B cell (primary cell): ENCODE results near the gene CNPY3. TPM values are rescaled to one million over a fixed set of nuclear protein-coding genes. Genes with fewer than 3 reads are reported as not detected.

Source experiments
- ATAC-seq: fragments of 200-7000 bp; cut with Tn5 transposase; one replicate; pipeline ENCODE4 v1.10.0; 2021; ENCODE audit warnings: low read depth, mild to moderate bottlenecking, moderate number of reproducible peaks, moderate library complexity
- CTCF ChIA-PET: fragments of 350-600 bp; sonication (Branson Sonifier 250); formaldehyde crosslinking; loops from one replicate; lab custom pipeline; 2021; ENCODE audit warnings: antibody characterized with exemption, inconsistent platforms; lab: Charles Lee
- POLR2A ChIA-PET: fragments of 350-600 bp; sonication (Branson Sonifier 250); formaldehyde crosslinking; loops from one replicate; lab custom pipeline; 2021; ENCODE audit warnings: antibody characterized with exemption; lab: Charles Lee
- DNase-seq: peaks from one replicate; pipeline ENCODE4 v3.0.0; 2013
- H2AFZ ChIP-seq: 2 replicates; pipeline ENCODE4 v1.6.1; 2012; ENCODE audit warnings: mild to moderate bottlenecking, low read depth, low read length; ENCODE audit not compliant: insufficient read depth, poor library complexity, severe bottlenecking
- H3K27ac ChIP-seq, 2 donors: 1 replicate in 1 of 2; 2 replicates in 1 of 2; pipeline ENCODE4 v1.5.1; 2012 to 2013; ENCODE audit warnings: low read length in 2 of 2, mild to moderate bottlenecking in 2 of 2, moderate library complexity in 1 of 2
- H3K27me3 ChIP-seq, 4 experiments: fragments of 200-600 bp in 1 of 4; sonication (generic) in 1 of 4; replicated peaks in 1 of 4; 1 replicate in 2 of 4; 2 replicates in 2 of 4; pipeline versions ENCODE4 v1.6.1 to v1.7.0; 2013 to 2016; ENCODE audit warnings: low read length in 3 of 4, mild to moderate bottlenecking in 2 of 4, mixed read lengths in 1 of 4, moderate library complexity in 1 of 4; ENCODE audit not compliant: insufficient read depth in 4 of 4, control insufficient read depth in 3 of 4; ENCODE audit errors: control extremely low read depth in 1 of 4
- H3K36me3 ChIP-seq, 2 experiments: replicated peaks in 1 of 2; 1 replicate in 1 of 2; 2 replicates in 1 of 2; pipeline versions ENCODE4 v1.6.1 to v1.7.1; 2013; ENCODE audit warnings: low read length in 1 of 2; ENCODE audit not compliant: insufficient read depth in 2 of 2, control insufficient read depth in 1 of 2; ENCODE audit errors: control extremely low read depth in 1 of 2, extremely low read depth in 1 of 2
- H3K4me1 ChIP-seq, 2 donors: fragments of 200-600 bp in 1 of 2; sonication (generic) in 1 of 2; 1 replicate in 1 of 2; 2 replicates in 1 of 2; pipeline versions ENCODE4 v1.5.1 to v1.6.1; 2013 to 2017; ENCODE audit warnings: low read length in 2 of 2; ENCODE audit not compliant: control insufficient read depth in 2 of 2, insufficient read depth in 2 of 2
- H3K4me2 ChIP-seq: replicated peaks from 2 replicates; pipeline ENCODE3; 2012; ENCODE audit warnings: mild to moderate bottlenecking, low read depth, low read length; ENCODE audit not compliant: poor library complexity, severe bottlenecking
- H3K4me3 ChIP-seq, 5 experiments: fragments of 200-600 bp in 1 of 5; sonication (generic) in 1 of 5; 1 replicate in 3 of 5; 2 replicates in 2 of 5; pipeline versions ENCODE4 v1.5.1 to v1.7.0; 2011 to 2016; ENCODE audit warnings: low read length in 4 of 5, mild to moderate bottlenecking in 4 of 5, low read depth in 2 of 5, control low read depth in 1 of 5, moderate library complexity in 1 of 5; ENCODE audit not compliant: insufficient read depth in 1 of 5; ENCODE audit errors: control extremely low read depth in 1 of 5, extremely low read depth in 1 of 5
- H3K79me2 ChIP-seq: fragments of 200-600 bp; sonication (generic); one replicate; pipeline ENCODE4 v1.6.0; 2016; ENCODE audit warnings: low read length; ENCODE audit not compliant: control insufficient read depth, insufficient read depth
- H3K9ac ChIP-seq: fragments of 200-600 bp; sonication (generic); 2 replicates; pipeline ENCODE4 v1.6.1; 2017; ENCODE audit warnings: mild to moderate bottlenecking, low read length, moderate library complexity
- H3K9me3 ChIP-seq, 3 donors: one replicate each; pipeline versions ENCODE4 v1.6.1 to v1.7.1; 2013; ENCODE audit warnings: low read length in 2 of 3; ENCODE audit not compliant: control insufficient read depth in 2 of 3, insufficient read depth in 1 of 3; ENCODE audit errors: control extremely low read depth in 1 of 3
- H4K20me1 ChIP-seq: 2 replicates; pipeline ENCODE4 v1.6.0; 2012; ENCODE audit warnings: mild to moderate bottlenecking, low read length; ENCODE audit not compliant: insufficient read depth, control insufficient read depth, poor library complexity, severe bottlenecking
- H3K27ac Mint-ChIP-seq: one replicate; pipeline ENCODE4 v1.8.0; 2021; ENCODE audit warnings: mixed read lengths
- H3K27me3 Mint-ChIP-seq: one replicate; pipeline ENCODE4 v1.8.0; 2021; ENCODE audit warnings: mixed read lengths
- H3K4me1 Mint-ChIP-seq: one replicate; pipeline ENCODE4 v1.8.0; 2021; ENCODE audit warnings: mixed read lengths
- H3K4me3 Mint-ChIP-seq: one replicate; pipeline ENCODE4 v1.8.0; 2021; ENCODE audit warnings: mixed read lengths
- H3K9me3 Mint-ChIP-seq: one replicate; pipeline ENCODE4 v1.8.0; 2022; ENCODE audit warnings: mixed read lengths; ENCODE audit not compliant: insufficient read depth
- EZH2 ChIP-seq: IDR thresholded peaks from 2 replicates; pipeline ENCODE4 v1.6.1; 2012; ENCODE audit warnings: borderline replicate concordance, low read depth, mild to moderate bottlenecking, moderate library complexity, low read length; ENCODE audit not compliant: insufficient read depth, poor library complexity, severe bottlenecking
- WGBS: methylation state at CpG from one replicate; pipeline ENCODE4 v1.1.5; 2013; ENCODE audit warnings: missing lambda C conversion rate; ENCODE audit not compliant: insufficient coverage; 5-methylcytosine and 5-hydroxymethylcytosine counted together
- intact Hi-C: fragments of 100-400 bp; cut with micrococcal nuclease; formaldehyde crosslinking; loops from one replicate; pipeline ENCODE4 v1.10.0; 2022
- polyA plus RNA-seq: library from polyadenylated mRNA; depleted of rRNA; stranded (reverse); fragments of >200 nt; gene quantifications from 2 replicates; pipeline ENCODE4 v1.2.3, GENCODE V29; 2012
- total RNA-seq, 2 donors: library from RNA; stranded (reverse); fragments of 120-200 nt in 1 of 2; gene quantifications; 1 replicate in 1 of 2; 2 replicates in 1 of 2; pipeline versions ENCODE4 v1.2.3 to v1.2.4, GENCODE V29; 2013 to 2022
- TF ChIP-seq, protein P1 (sequence below): fragments of 200-600 bp; IDR thresholded peaks from one replicate; pipeline ENCODE4 v1.8.0; 2022; ENCODE audit warnings: antibody characterized with exemption, mild to moderate bottlenecking

Gene CNPY3
- total and polyA plus RNA-seq, 2 donors (not counting 1 experiment from before 2014, with no cell fraction given) = 123 to 163 TPM

DNA sequence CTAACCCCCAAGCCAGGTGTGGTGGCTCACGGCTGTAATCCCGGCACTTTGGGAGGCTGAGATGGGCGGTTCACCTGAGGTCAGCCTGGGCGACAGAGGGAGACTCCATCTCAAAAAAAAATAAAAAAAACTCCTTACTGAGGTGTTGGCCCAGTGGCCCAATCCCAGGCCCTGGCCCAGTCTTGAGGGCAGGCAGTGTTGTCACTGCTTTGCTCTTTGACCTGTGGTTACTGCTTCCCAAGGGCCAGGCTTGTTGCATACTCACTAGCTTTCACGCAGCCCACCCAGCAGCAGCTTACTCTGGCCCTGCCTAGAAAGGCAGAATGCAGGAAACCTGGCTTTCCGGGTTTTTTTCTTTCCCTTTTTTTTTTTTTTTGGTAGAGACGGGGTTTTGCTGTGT lies 13.2 kb downstream of the CNPY3 start:
- peak overlapping the region in 1 of 2 donors; percentile 48 for H3K27ac ChIP-seq
- Mint-ChIP-seq H3K27ac (no peak overlapping the region), H3K27me3 (no peaks in the 10 kb centered on the region), H3K4me1 (peaks cover 9% of the 10 kb centered on the region), H3K9me3 (no peaks in the 10 kb centered on the region), H3K4me3 (no peak overlapping the region)
- H4K20me1 ChIP-seq = peaks cover 31% of the 10 kb centered on the region
- H3K4me1 ChIP-seq = no peaks in the 10 kb centered on the region
- H3K4me3 ChIP-seq = no peak overlapping the region
- no peak overlapping the region for H3K9ac ChIP-seq
- no peak for ATAC-seq
- no peak overlapping the region for H3K4me2 ChIP-seq
- H3K36me3 ChIP-seq = peaks cover 4 to 66% of the 10 kb centered on the region in 2 experiments
- ChIA-PET POLR2A (interaction anchor here (0.5 kb wide), 1 partner anchor 8 kb away, joined by 3 read pairs; no protein-coding TSS in a partner anchor), CTCF (no interaction called here)
- H3K79me2 ChIP-seq = peaks cover 19% of the 10 kb centered on the region
- intact Hi-C loops = no loop called here
- H3K27me3 ChIP-seq = no peaks in the 10 kb centered on the region
- no peak for TF ChIP-seq EZH2
- TF ChIP-seq, protein P1, sequence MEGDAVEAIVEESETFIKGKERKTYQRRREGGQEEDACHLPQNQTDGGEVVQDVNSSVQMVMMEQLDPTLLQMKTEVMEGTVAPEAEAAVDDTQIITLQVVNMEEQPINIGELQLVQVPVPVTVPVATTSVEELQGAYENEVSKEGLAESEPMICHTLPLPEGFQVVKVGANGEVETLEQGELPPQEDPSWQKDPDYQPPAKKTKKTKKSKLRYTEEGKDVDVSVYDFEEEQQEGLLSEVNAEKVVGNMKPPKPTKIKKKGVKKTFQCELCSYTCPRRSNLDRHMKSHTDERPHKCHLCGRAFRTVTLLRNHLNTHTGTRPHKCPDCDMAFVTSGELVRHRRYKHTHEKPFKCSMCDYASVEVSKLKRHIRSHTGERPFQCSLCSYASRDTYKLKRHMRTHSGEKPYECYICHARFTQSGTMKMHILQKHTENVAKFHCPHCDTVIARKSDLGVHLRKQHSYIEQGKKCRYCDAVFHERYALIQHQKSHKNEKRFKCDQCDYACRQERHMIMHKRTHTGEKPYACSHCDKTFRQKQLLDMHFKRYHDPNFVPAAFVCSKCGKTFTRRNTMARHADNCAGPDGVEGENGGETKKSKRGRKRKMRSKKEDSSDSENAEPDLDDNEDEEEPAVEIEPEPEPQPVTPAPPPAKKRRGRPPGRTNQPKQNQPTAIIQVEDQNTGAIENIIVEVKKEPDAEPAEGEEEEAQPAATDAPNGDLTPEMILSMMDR = no peak
- H2AFZ ChIP-seq = no peak overlapping the region
- H3K9me3 ChIP-seq = no peaks in the 10 kb centered on the region
- WGBS = 100% methylated on average over 2 of the region's 7 CpGs
- DNase-seq = no peak

DNA sequence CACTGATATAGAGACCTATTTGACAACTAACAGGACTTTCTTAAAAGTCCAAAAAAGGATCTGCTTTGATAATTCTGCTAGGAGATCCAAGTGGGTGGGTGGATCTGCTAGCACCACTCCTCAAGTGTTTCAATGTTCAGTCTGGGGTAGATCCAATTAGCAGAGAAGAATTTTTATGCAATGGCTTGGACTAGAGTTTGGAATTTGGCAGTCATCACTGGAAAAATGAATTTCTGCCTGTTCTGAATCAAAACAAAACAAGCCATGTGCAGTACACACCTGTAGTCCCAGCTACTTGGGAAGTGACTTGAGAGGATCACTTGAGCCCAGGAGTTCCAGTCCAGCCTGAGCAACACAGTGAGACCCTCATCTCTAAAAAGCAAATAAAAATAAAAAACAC lies 18.7 kb downstream of the CNPY3 start:
- Histone ChIP-seq H3K27me3 (no peaks in the 10 kb centered on the region), H3K4me2 (no peak overlapping the region), H2AFZ (no peak overlapping the region), H3K4me3 (no peak overlapping the region), H3K27ac (no peak overlapping the region), H3K9ac (no peak overlapping the region), H3K9me3 (no peaks in the 10 kb centered on the region), H3K36me3 (peaks cover 4 to 38% of the 10 kb centered on the region in 2 experiments), H4K20me1 (no peaks in the 10 kb centered on the region), H3K79me2 (no peaks in the 10 kb centered on the region), H3K4me1 (no peaks in the 10 kb centered on the region)
- DNase-seq (no peak), ATAC-seq (no peak)
- Mint-ChIP-seq H3K9me3 (no peaks in the 10 kb centered on the region), H3K27me3 (no peaks in the 10 kb centered on the region), H3K27ac (no peak overlapping the region), H3K4me1 (no peaks in the 10 kb centered on the region), H3K4me3 (no peak overlapping the region)
- intact Hi-C loops = no loop called here
- ChIA-PET POLR2A (interaction anchor here (0.7 kb wide), 1 partner anchor 220 kb away, joined by 5 read pairs; no protein-coding TSS in a partner anchor), CTCF (no interaction called here)
- TF ChIP-seq, protein P1 = no peak
